Measurements from ENCODE around the gene TBRG4. TPM values are rescaled to one million over a fixed set of nuclear protein-coding genes. Genes with fewer than 3 reads are reported as not detected.

The TBRG4 gene
- total RNA-seq, 4 donors from 2014 or later = 83.4 to 140 (median 105) TPM

- Histone ChIP-seq H3K4me1 (no peaks in the 10 kb centered on the region), H3K27ac (no peak overlapping the region), H3K27me3 (no peaks in the 10 kb centered on the region), H3K4me3 (no peak overlapping the region), H3K36me3 (peaks cover 0 to 18% (median 9%) of the 10 kb centered on the region in 4 donors), H3K9me3 (no peaks in the 10 kb centered on the region)
- DNase-seq = no peak
- in situ Hi-C loops (cut with MboI; ENCODE audit: low pct_ligation_motif_present in 1 of 4, low pct_unique_long_range_greater_than_20kb in 1 of 4, low sequenced_read_pairs in 3 of 4) = no loop called here
- TF ChIP-seq EP300 (IDR thresholded peaks at IDR 0.05; ENCODE audit: low read depth) (no peak), POLR2A (IDR thresholded peaks at IDR 0.05) (no peak), POLR2AphosphoS5 (IDR thresholded peaks at IDR 0.05) (no peak), CTCF (IDR thresholded peaks at IDR 0.05) (no peak)
- intact Hi-C loops (cut with DNase I; ENCODE audit: low total_unique reads) = no loop called here
- WGBS, 2 donors (ENCODE audit: low coverage in 1 of 2) = 93% methylated on average over 2 of the region's 5 CpGs; no CpG with 5 or more reads in 1 of the 2 donors
Observed at GRCh38 chr7:45076946-45077345, 34.6 kb downstream of the TBRG4 start.

- Histone ChIP-seq H3K36me3 (peaks cover 0 to 18% (median 9%) of the 10 kb centered on the region in 4 donors), H3K9me3 (no peaks in the 10 kb centered on the region), H3K4me3 (no peak overlapping the region), H3K27ac (no peak overlapping the region), H3K27me3 (no peaks in the 10 kb centered on the region), H3K4me1 (no peaks in the 10 kb centered on the region)
- no peak for DNase-seq
- WGBS, 2 donors (ENCODE audit: low coverage in 1 of 2) = 93% methylated on average over 35 of the region's 35 CpGs; no CpG with 5 or more reads in 1 of the 2 donors
- in situ Hi-C loops (cut with MboI; ENCODE audit: low pct_ligation_motif_present in 1 of 4, low pct_unique_long_range_greater_than_20kb in 1 of 4, low sequenced_read_pairs in 3 of 4) (no loop called here), intact Hi-C loops (cut with DNase I; ENCODE audit: low total_unique reads) (no loop called here)
- no peak for TF ChIP-seq POLR2A (IDR thresholded peaks at IDR 0.05)
- TF ChIP-seq EP300 (IDR thresholded peaks at IDR 0.05; ENCODE audit: low read depth) = no peak
- TF ChIP-seq POLR2AphosphoS5 (IDR thresholded peaks at IDR 0.05) = no peak
- TF ChIP-seq CTCF (IDR thresholded peaks at IDR 0.05) = no peak
Observed at GRCh38 chr7:45075871-45076796, 35.4 kb downstream of the TBRG4 start.

GRCh38 chr7:45075355-45075644 lies 36.2 kb downstream of the TBRG4 start:
- no peaks in the 10 kb centered on the region for H3K4me1 ChIP-seq
- DNase-seq = no peak
- TF ChIP-seq POLR2A (IDR thresholded peaks at IDR 0.05) = no peak
- no peak for TF ChIP-seq POLR2AphosphoS5 (IDR thresholded peaks at IDR 0.05)
- TF ChIP-seq EP300 (IDR thresholded peaks at IDR 0.05; ENCODE audit: low read depth) = no peak
- no peak for TF ChIP-seq CTCF (IDR thresholded peaks at IDR 0.05)
- in situ Hi-C loops (cut with MboI; ENCODE audit: low pct_ligation_motif_present in 1 of 4, low pct_unique_long_range_greater_than_20kb in 1 of 4, low sequenced_read_pairs in 3 of 4) (no loop called here), intact Hi-C loops (cut with DNase I; ENCODE audit: low total_unique reads) (no loop called here)
- H3K9me3 ChIP-seq = no peaks in the 10 kb centered on the region
- peaks cover 0 to 19% (median 9%) of the 10 kb centered on the region in 4 donors for H3K36me3 ChIP-seq
- no peak overlapping the region for H3K4me3 ChIP-seq
- no peaks in the 10 kb centered on the region for H3K27me3 ChIP-seq
- H3K27ac ChIP-seq = no peak overlapping the region
- WGBS, 2 donors (ENCODE audit: low coverage in 1 of 2) = 83% methylated on average over 1 of the region's 1 CpG; no CpG with 5 or more reads in 1 of the 2 donors

GRCh38 chr7:45074528-45075354 lies 36.8 kb downstream of the TBRG4 start:
- 87% methylated on average over 16 of the region's 16 CpGs; no CpG with 5 or more reads in 1 of the 2 donors for WGBS, 2 donors (ENCODE audit: low coverage in 1 of 2)
- Histone ChIP-seq H3K27ac (no peak overlapping the region), H3K4me1 (no peaks in the 10 kb centered on the region), H3K27me3 (no peaks in the 10 kb centered on the region), H3K4me3 (no peak overlapping the region), H3K9me3 (no peaks in the 10 kb centered on the region), H3K36me3 (peaks cover 0 to 25% (median 12%) of the 10 kb centered on the region in 4 donors)
- intact Hi-C loops (cut with DNase I; ENCODE audit: low total_unique reads) (no loop called here), in situ Hi-C loops (cut with MboI; ENCODE audit: low pct_ligation_motif_present in 1 of 4, low pct_unique_long_range_greater_than_20kb in 1 of 4, low sequenced_read_pairs in 3 of 4) (no loop called here)
- no peak for DNase-seq
- TF ChIP-seq POLR2AphosphoS5 (IDR thresholded peaks at IDR 0.05) (no peak), CTCF (IDR thresholded peaks at IDR 0.05) (no peak), EP300 (IDR thresholded peaks at IDR 0.05; ENCODE audit: low read depth) (no peak), POLR2A (IDR thresholded peaks at IDR 0.05) (no peak)
